ENCODE results near the gene NOP14. TPM values are rescaled to one million over a fixed set of nuclear protein-coding genes. Genes with fewer than 3 reads are reported as not detected.

NOP14 gene
- polyA plus RNA-seq, 1 experiment = 11.5 TPM

GRCh38 chr4:2971275-2971674 lies 8.1 kb upstream of the NOP14 start:
- Histone ChIP-seq H3K27me3 (ENCODE audit: control insufficient read depth, insufficient read depth, low read length) (no peaks in the 10 kb centered on the region), H3K4me3 (ENCODE audit: low read depth, low read length) (no peak overlapping the region), H3K27ac (ENCODE audit: low read depth, low read length) (no peak overlapping the region), H3K9me3 (ENCODE audit: control insufficient read depth, insufficient read depth, low read length) (no peaks in the 10 kb centered on the region)
- ChIA-PET POLR2A (no interaction called here), CTCF (no interaction called here)
- TF ChIP-seq CTCF (IDR thresholded peaks at IDR 0.05; ENCODE audit: low read depth, low read length) = no peak
- no peak for DNase-seq (ENCODE audit: low read depth, low spot score)

GRCh38 chr4:2968381-2968780 lies 5.2 kb upstream of the NOP14 start:
- POLR2A ChIA-PET = interaction anchor here (0.6 kb wide), 2 partner anchors 28 to 187 kb away, joined by 3 read pairs; no protein-coding TSS in a partner anchor
- no peaks in the 10 kb centered on the region for H3K9me3 ChIP-seq (ENCODE audit: control insufficient read depth, insufficient read depth, low read length)
- no peak overlapping the region for H3K4me3 ChIP-seq (ENCODE audit: low read depth, low read length)
- DNase-seq (ENCODE audit: low read depth, low spot score) = no peak
- CTCF ChIA-PET = interaction anchor here (1.6 kb wide), 1 partner anchor 205 kb away, joined by 3 read pairs; no protein-coding TSS in a partner anchor
- no peaks in the 10 kb centered on the region for H3K27me3 ChIP-seq (ENCODE audit: control insufficient read depth, insufficient read depth, low read length)
- no peak overlapping the region for H3K27ac ChIP-seq (ENCODE audit: low read depth, low read length)
- TF ChIP-seq CTCF (IDR thresholded peaks at IDR 0.05; ENCODE audit: low read depth, low read length) = no peak

GRCh38 chr4:2965262-2965661 lies 2.1 kb upstream of the NOP14 start:
- no peak overlapping the region for H3K4me3 ChIP-seq (ENCODE audit: low read depth, low read length)
- H3K27me3 ChIP-seq (ENCODE audit: control insufficient read depth, insufficient read depth, low read length) = no peaks in the 10 kb centered on the region
- POLR2A ChIA-PET = no interaction called here
- H3K27ac ChIP-seq (ENCODE audit: low read depth, low read length) = no peak overlapping the region
- DNase-seq (ENCODE audit: low read depth, low spot score) = no peak
- TF ChIP-seq CTCF (IDR thresholded peaks at IDR 0.05; ENCODE audit: low read depth, low read length) = no peak
- no peaks in the 10 kb centered on the region for H3K9me3 ChIP-seq (ENCODE audit: control insufficient read depth, insufficient read depth, low read length)
- CTCF ChIA-PET = interaction anchor here (0.8 to 1.1 kb wide), 3 partner anchors 13 to 201 kb away, joined by 3 to 7 read pairs (median 3); no protein-coding TSS in a partner anchor

GRCh38 chr4:2964706-2965258 lies 1.6 kb upstream of the NOP14 start:
- POLR2A ChIA-PET = interaction anchor here (1.7 kb wide), 1 partner anchor 29 kb away, joined by 6 read pairs; no protein-coding TSS in a partner anchor
- no peak for TF ChIP-seq CTCF (IDR thresholded peaks at IDR 0.05; ENCODE audit: low read depth, low read length)
- Histone ChIP-seq H3K4me3 (ENCODE audit: low read depth, low read length) (peak overlapping the region; percentile 74), H3K27ac (ENCODE audit: low read depth, low read length) (no peak overlapping the region), H3K9me3 (ENCODE audit: control insufficient read depth, insufficient read depth, low read length) (no peaks in the 10 kb centered on the region), H3K27me3 (ENCODE audit: control insufficient read depth, insufficient read depth, low read length) (no peaks in the 10 kb centered on the region)
- no peak for DNase-seq (ENCODE audit: low read depth, low spot score)
- CTCF ChIA-PET = interaction anchor here (0.6 to 1.3 kb wide), 6 partner anchors 11 to 232 kb away, joined by 3 to 7 read pairs (median 3); no protein-coding TSS in a partner anchor

- CTCF ChIA-PET = interaction anchor here (0.7 to 1.3 kb wide), 3 partner anchors 10 to 232 kb away, joined by 3 to 6 read pairs (median 4); no protein-coding TSS in a partner anchor
- Histone ChIP-seq H3K4me3 (ENCODE audit: low read depth, low read length) (peak overlapping the region; percentile 74), H3K9me3 (ENCODE audit: control insufficient read depth, insufficient read depth, low read length) (no peaks in the 10 kb centered on the region), H3K27me3 (ENCODE audit: control insufficient read depth, insufficient read depth, low read length) (no peaks in the 10 kb centered on the region), H3K27ac (ENCODE audit: low read depth, low read length) (no peak overlapping the region)
- no peak for DNase-seq (ENCODE audit: low read depth, low spot score)
- POLR2A ChIA-PET = interaction anchor here (0.6 to 1.7 kb wide), 6 partner anchors 9 to 203 kb away, joined by 3 to 6 read pairs (median 3); no protein-coding TSS in a partner anchor
- 0 out of 2 replicates have a peak, but pooled peaks have one; percentile 1 for TF ChIP-seq CTCF (IDR thresholded peaks at IDR 0.05; ENCODE audit: low read depth, low read length)
Measured at GRCh38 chr4:2963966-2964471, 813 bp upstream of the NOP14 start.
